Measurements from ENCODE around the gene NCAN.
"Not testable (repeated sequence)": the region's sequence is repeated elsewhere in the genome, so short reads cannot be mapped to it uniquely, and the experiment has no call there.

Gene NCAN

DNA sequence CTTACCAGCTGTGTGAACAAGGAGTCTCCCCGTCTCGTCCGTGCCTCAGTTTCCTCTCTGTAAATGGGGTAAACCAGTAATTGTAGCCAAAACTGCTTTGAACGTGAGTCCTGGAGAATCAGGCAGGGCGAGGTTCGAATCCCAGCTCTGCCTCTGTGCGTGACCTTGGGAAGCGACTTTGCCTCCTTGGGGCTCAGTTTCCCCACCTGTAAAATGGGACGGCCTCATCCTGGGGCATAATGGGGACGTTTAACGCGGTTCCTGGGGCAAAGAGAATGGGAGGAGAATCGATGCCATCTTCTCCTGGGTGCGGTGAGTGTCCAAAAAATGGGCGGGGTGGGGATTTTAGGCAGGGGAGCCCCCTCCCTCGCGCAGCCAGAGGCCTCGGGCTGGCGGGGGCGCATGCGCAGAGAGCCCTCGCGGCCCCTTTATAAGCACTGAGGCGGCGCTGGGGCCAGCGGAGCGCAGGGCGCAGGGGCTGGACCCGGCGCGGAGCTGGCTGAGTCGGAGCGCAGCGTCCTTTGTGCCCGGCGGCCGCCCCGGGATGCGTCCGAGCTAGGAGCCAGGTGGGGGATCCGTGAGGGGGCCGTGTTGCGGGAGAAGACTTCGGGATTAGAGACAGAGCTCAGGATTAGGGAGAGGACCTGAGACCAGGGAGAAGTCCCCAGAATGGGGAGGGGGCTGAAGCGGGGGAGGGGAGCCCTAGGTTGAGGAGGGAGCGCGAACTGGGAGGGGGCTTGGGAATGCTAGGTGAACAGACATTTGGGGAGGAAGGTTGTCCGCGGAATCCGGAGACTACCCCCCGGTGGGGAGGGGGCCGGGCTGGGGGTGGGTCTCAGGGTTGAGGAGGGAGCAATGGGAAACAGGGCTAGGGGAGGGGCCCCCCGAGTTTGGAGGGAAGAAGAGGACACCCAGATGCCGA is at the start of gene NCAN:
Gene NCAN (plus strand): TSS at position 460 of the 922 bp plus-strand sequence. CDS start 4,996 bp downstream, outside the sequence.
- DNase-seq (ENCODE audit: low read depth, low spot score) = peak; percentile 51

DNA sequence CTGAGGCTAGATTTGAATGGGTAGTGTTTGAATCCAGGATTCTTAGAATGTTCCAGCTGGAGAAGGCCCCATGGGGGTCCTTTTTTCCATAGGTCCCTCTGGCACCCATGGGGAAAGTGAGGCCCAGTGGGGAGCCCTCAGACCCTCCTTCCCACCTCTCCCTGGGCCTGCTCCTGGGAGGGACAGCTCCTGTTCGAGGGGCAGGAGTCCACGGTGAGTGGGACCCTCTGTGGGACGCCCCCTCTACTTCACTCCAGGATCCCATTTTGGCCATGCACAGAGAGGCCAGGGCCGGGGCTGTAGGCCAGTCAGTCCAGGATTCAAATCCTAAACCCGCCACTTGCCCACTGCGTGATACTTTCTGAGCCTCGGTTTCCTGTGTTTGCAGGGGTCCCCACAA is 49.3 kb upstream of the NCAN start:
- DNase-seq (ENCODE audit: low read depth, low spot score) = no peak

GRCh38 chr19:19165396-19165795 is 46.4 kb upstream of the NCAN start:
- no peak for DNase-seq (ENCODE audit: low read depth, low spot score)

GRCh38 chr19:19167612-19168011 is 44.1 kb upstream of the NCAN start:
- DNase-seq (ENCODE audit: low read depth, low spot score) = no peak

DNA sequence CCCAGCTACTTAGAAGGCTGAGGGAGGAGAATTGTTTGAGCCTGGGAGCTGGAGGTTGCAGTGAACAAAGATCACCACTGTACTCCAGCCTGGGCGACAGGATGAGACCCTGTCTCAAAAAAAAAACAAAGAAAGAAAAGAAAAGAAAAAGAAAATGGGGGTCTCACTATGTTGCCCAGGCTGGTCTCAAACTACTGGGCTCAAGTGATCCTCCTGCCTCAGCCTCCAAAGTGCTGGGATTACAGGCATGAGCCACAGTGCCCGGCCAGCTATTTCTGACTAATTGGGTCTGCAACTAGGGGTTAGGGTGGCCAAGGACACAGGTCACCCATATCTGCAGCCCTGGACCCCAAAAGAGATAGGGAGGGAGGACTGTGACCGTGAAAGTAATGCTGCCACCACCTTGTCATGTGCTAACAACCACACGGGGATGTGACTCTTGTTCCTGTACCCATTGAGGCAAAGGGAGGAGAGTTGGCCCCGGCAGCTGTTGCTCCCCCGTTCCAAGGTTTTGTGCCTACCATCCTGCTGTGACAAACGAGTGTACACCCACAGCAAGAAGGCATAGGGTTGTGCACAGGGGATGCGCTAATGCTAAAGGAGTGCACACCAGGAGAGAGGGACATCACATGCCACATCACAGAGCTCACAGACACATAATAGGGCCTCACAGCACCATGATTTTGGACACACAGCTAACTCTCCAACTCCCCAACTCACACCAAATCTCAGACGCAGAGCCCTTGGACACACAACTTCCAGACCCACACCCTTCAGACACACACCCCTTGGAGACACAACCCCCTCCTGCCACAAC is 42.3 kb upstream of the NCAN start:
- no peak for DNase-seq (ENCODE audit: low read depth, low spot score)

DNA sequence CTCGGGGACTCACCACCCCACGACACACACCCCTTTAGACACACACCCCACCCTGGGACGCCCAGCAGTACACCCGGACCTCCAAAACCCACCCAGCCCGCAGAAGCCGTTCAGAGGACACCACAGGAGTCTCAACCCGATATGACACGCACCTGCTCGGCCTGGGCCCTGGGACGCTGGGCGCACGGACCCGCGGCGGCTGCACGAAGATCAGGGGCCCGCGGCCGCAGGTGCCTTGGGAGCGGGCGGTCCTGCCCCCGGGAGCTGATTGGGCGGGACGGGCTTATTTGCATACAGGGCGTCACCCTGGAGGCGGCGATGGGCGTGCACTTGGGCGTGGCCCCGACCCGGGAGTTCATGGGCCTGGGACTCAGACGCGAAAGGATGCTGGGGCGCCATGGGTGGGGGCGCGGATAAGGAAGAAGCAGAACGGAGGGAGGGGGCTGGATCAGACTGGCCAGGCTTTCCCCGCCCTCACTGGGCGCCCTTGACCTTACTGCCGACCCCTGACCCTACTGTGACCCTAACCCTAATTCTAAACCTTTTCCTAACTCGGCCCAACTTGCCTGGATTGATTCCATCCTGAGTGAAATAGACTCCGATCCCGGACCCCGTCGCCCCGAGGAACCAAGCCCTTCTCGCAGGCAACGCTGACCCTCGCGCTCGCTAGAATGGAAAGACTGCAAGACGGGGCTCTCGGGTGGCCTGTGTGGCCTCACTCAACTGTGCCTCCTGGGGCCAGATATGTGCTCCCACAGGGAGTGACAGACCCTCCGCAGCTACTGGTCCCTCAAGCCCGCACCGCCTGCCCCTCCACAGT is 41.5 kb upstream of the NCAN start, which contains the start of gene MEF2B:
Gene MEF2B (minus strand): TSS at position 211 of the 820 bp plus-strand sequence. CDS start 19,528 bp downstream, outside the sequence.
- peak; percentile 86 for DNase-seq (ENCODE audit: low read depth, low spot score)

- DNase-seq (ENCODE audit: low read depth, low spot score) = no peak
These were observed 40.7 kb upstream of the NCAN start for GRCh38 chr19:19170873-19171672.

DNA sequence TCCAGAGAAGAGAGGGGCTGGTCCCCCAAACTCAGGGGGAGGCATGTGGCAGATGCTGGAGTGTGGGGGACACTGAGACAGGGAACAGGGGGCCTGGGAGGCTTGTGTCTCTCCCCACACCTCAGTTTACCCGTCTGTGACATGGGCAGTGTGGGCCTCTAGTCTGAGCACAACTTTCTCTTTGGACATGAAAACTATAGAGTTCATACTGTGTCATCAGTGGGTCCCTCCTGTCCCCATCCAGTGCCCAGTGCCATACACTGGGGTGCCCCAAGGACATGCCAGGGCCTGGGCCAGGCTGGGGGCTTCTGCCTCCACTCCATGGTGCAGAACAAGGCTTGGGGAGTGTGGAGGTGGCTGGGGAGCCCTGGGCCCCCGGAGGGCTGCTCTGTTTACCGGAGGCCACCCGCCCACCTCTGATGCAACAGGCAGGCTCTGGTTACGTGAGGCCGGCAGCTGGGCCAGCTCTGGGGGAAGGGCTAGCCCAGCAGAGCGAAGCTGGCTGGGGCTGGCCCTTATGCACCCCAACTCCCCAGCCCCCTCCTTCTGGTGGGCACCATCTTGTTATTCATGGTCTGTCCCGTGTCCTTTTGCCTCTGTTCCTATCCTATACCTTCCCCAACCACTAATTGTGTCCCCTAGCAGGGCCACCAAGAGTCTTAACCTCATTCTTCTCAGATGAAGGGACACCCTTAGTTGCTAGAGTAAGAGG is 39.8 kb upstream of the NCAN start:
- DNase-seq (ENCODE audit: low read depth, low spot score) = no peak

DNA sequence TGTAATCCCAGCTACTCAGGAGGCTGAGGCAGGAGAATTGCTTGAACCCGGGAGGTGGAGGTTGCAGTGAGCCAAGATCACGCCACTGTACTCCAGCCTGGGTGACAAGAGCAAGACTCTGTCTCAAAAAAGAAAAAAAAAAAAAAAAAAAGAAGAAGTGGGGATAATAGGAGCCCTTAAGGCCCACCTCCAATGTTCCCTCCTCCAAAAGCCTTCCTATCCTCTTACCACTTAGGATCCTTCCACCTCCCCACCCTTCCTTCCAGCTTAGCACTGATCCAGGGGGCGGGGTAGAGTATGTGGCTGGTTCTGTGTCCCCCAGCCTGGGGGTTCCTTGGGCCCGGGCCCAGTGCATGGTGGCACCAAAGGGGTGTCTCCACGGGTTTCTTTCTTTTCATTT is 38.5 kb upstream of the NCAN start:
- not testable (repeated sequence) for DNase-seq (ENCODE audit: low read depth, low spot score)

GRCh38 chr19:19176950-19177349 is 34.8 kb upstream of the NCAN start:
- DNase-seq (ENCODE audit: low read depth, low spot score) = no peak

DNA sequence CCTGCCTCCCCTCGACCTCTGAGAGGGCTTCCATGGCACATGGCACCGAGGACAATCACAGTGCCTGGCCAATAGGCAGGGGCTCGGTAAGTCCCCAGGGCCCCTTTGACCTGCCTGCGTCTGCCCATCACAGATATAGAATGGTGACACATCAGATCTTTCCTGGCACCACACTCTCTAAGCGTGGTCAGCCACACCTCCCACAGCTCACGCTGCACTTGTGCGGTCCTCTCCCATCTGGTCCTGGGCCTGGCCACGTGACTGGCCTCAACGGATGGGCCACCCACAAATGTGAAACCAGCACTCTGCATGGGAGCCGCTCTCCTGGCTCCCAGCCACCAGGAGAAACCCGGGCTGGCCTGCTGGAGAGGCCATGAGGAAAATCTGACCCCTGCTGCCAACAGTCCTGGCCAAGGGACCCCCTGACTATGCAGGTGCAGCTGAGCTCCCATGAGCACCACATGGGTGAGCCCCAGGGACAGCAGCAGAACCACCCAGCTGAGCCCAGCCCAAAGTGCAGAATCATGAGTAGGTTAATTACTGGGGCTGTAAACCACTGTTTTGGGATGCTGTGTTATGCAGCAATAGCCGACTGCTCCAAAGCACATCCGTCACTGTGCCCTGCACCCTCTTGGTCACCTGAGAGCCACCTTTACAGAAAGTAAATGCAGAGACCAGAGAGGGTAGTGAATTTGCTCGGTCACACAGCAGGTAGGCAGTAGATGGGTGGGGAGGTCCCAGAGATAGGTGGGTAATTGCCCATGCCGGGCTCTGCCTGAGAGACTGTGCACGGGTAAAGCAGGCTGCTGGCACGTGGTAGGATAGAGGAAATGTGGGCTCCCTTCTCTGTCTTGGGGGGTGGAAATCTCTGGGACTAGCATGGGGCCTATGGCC is 32.0 kb upstream of the NCAN start:
- no peak for DNase-seq (ENCODE audit: low read depth, low spot score)

DNA sequence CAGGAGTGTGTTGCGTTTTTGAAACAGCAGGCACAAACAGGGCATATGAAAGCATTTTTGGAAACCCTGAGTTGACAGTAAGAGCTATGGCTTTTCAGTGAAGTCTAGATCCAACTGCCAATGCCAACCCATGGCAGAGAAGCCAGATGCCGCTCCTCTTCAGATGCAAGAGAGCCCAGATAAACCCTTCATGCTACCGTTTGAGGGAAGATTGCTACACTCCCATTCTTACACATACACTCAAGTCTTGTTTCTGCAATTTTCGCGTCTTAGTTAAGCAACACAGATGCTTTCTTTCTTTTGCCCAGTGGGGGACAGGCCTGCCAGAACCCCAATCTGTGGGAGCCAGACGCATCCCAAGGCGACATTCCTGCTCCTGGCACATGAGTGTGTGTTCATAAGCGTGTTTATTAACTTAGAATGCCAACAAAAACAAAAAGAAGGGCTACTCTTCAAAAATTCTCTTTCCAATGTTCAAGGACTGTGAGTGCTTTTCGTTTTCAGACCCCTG is 30.2 kb upstream of the NCAN start:
- no peak for DNase-seq (ENCODE audit: low read depth, low spot score)

GRCh38 chr19:19185853-19186740 is 25.7 kb upstream of the NCAN start:
- peak; percentile 86 for DNase-seq (ENCODE audit: low read depth, low spot score)

GRCh38 chr19:19186742-19187141 is 25.0 kb upstream of the NCAN start:
- no peak for DNase-seq (ENCODE audit: low read depth, low spot score)

DNA sequence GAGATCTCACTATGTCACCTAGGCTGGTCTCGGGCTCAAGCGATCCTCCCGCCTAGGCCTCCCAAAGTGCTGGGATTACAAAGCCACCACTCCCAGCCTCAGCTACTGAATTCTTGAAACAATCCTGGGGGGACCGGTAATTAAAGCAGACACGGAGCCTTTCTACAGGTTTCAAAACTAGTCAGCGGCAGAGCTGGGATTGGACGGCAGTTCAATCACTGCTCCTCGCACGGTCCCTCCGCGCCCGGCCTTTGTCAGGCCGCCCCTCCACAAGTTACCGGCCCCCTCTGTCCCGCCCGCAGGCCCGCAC is 20.0 kb upstream of the NCAN start:
- no peak for DNase-seq (ENCODE audit: low read depth, low spot score)

DNA sequence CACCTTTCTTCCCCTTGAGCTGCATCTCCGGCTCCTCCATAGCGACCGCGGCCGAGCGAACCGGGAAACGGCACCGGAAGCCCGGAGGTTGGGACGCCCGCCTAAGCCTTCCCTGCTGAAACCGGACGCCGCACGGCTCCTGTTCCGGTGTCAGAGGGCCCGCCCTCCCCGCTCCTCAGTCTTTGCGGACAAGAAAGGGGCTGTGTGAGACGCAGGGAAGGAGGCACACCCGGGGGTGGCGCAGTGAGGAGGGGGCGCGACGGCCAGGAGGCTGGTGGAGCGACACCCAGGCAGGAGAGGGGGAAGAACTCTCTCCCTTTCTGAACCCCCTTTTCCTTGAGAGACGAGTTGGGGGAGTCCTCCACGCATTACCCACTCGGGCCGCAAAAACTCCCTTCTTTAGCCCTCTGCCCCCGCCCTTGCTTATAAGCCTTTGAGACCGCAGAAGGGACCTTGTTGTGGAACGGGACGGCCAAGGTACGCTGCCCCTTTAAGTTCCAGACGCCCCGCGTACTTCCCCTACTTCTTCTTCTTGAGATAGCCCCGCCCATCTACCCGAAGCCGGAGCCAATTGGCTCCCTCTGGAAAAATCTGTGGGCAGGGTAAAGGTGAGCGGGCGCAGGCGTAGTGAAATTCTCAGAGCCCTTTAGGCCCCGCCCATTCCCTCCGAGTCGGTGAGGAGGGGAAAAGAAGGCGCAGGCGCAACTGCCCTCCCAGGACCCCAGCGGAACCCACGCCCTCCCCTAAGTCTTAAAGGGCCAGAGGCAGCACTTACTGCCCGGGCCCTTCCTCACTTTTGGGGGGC is 19.5 kb upstream of the NCAN start, which contains the start of the genes BORCS8 and RFXANK:
Gene BORCS8 (minus strand): TSS at position 75 of the 805 bp plus-strand sequence. CDS start 35 bp downstream, at position 40.
Gene RFXANK (plus strand): TSS at position 181 of the 805 bp plus-strand sequence. CDS start 1,689 bp downstream, outside the sequence.
- DNase-seq (ENCODE audit: low read depth, low spot score) = peak; percentile 99

DNA sequence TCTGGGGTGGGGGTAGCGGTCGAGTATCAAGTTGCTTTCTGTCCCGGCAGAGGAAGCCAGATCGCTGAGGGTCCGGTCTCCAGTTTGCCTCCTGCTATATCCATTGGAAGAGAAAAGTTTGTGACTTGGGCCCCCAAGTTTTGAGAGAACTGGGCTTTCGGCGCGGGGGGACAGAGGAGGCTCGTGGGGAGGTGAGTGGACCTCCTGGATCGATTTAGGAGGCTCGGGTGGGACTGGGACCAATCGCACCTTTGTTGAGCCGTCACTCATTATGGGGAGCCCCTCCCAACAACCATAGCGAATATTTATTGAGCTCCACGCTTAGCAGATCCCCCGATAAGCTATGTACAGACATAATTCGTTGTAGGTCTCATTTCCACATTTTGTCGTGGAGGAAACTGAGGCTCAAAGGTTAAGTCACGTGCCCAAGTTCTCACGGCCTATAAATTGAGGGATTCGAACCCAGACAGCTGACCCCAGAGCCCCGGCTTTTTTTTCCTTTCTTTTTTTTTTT is 18.8 kb upstream of the NCAN start:
- no peak for DNase-seq (ENCODE audit: low read depth, low spot score)

Data from ELF-1 (cell line).